Hematopoietic multipotent progenitor cell treated with erythropoietin and hydrocortisone succinate and interleukin-3 and kit ligand, for 4 days (in vitro differentiated cells): ENCODE results near the gene SP7.
"Not testable (repeated sequence)": the region's sequence is repeated elsewhere in the genome, so short reads cannot be mapped to it uniquely, and the experiment has no call there.

Source experiments
- DNase-seq: peaks from one replicate; pipeline ENCODE4 v3.0.0-alpha.2; 2015

The SP7 gene

GRCh38 chr12:53313996-53314395 is 22.2 kb downstream of the SP7 start:
- peak; percentile 51 for DNase-seq

- DNase-seq: no peak
Observed at GRCh38 chr12:53308276-53308675, 27.9 kb downstream of the SP7 start.

GRCh38 chr12:53306826-53307225 is 29.3 kb downstream of the SP7 start:
- DNase-seq: no peak

- DNase-seq: no peak
Observed at GRCh38 chr12:53302903-53303302, 33.3 kb downstream of the SP7 start.

GRCh38 chr12:53300187-53300586 is 36.0 kb downstream of the SP7 start:
- DNase-seq: peak; percentile 18

GRCh38 chr12:53299454-53300180 is 36.5 kb downstream of the SP7 start, which contains the start of gene MYG1:
TSS of gene MYG1 (plus strand) at chr12:53299695. CDS start at chr12:53299738, 43 bp downstream.
- DNase-seq: peak; percentile 97

GRCh38 chr12:53299101-53299453 is 37.1 kb downstream of the SP7 start:
- peak; percentile 87 for DNase-seq

GRCh38 chr12:53298164-53298563 is 38.0 kb downstream of the SP7 start:
- peak; percentile 43 for DNase-seq

GRCh38 chr12:53297106-53297505 is 39.0 kb downstream of the SP7 start:
- not testable (repeated sequence) for DNase-seq

- DNase-seq: no peak
Observed at GRCh38 chr12:53295891-53296219, 40.3 kb downstream of the SP7 start.

- peak; percentile 95 for DNase-seq
Observed at GRCh38 chr12:53295070-53295890, 40.9 kb downstream of the SP7 start, which contains the start of gene PFDN5. TSS of gene PFDN5 (plus strand) at chr12:53295542. CDS start at chr12:53295568, 26 bp downstream.

- no peak for DNase-seq
Observed at GRCh38 chr12:53292426-53292825, 43.7 kb downstream of the SP7 start.

- DNase-seq: no peak
Observed at GRCh38 chr12:53290661-53291060, 45.5 kb downstream of the SP7 start.

GRCh38 chr12:53289891-53290290 is 46.3 kb downstream of the SP7 start:
- no peak for DNase-seq

- DNase-seq: no peak
Observed at GRCh38 chr12:53288322-53288721, 47.8 kb downstream of the SP7 start.

- peak; percentile 84 for DNase-seq
Observed at GRCh38 chr12:53287741-53288216, 48.4 kb downstream of the SP7 start.

- no peak for DNase-seq
Observed at GRCh38 chr12:53286448-53286847, 49.7 kb downstream of the SP7 start.

GRCh38 chr12:53279888-53280498 is 56.2 kb downstream of the SP7 start:
- DNase-seq: no peak

GRCh38 chr12:53279283-53279869 is 56.8 kb downstream of the SP7 start:
- DNase-seq: no peak

- no peak for DNase-seq
Observed at GRCh38 chr12:53277981-53278380, 58.2 kb downstream of the SP7 start.
